Sigmoid colon (tissue), 4 donors: ENCODE results near the gene DYSF.

ENCODE experiments used
- CTCF ChIP-seq, 4 experiments: fragments of 450-650 bp in 3 of 4; fragments of 200-600 bp in 1 of 4; IDR thresholded peaks; one replicate each; pipeline ENCODE4 v1.5.1; 2016 to 2019; ENCODE audit warnings: antibody characterized with exemption in 4 of 4, mild to moderate bottlenecking in 3 of 4, moderate library complexity in 2 of 4
- POLR2A ChIP-seq, 2 donors: fragments of 450-650 bp; IDR thresholded peaks; one replicate each; pipeline ENCODE4 v1.6.1; 2016; ENCODE audit warnings: antibody characterized with exemption in 2 of 2, mild to moderate bottlenecking in 2 of 2, moderate library complexity in 2 of 2
- POLR2AphosphoS5 ChIP-seq, 4 donors: sonication (generic); formaldehyde crosslinking; IDR thresholded peaks; one replicate each; pipeline ENCODE4 v1.6.1; 2017; ENCODE audit warnings: antibody characterized with exemption in 4 of 4

GRCh38 chr2:71671895-71672825, 218.8 kb downstream of the DYSF start:
- TF ChIP-seq CTCF (IDR thresholded peaks at IDR 0.05) = no peak
- TF ChIP-seq POLR2A (IDR thresholded peaks at IDR 0.05) = no peak
- TF ChIP-seq POLR2AphosphoS5 (IDR thresholded peaks at IDR 0.05) = no peak
